ENCODE measurements around the gene CHST13. TPM values are rescaled to one million over a fixed set of nuclear protein-coding genes. Genes with fewer than 3 reads are reported as not detected.

CHST13 gene
- total and polyA plus RNA-seq, 12 donors = 0.22 to 3.0 (median 0.67) TPM; not detected in 1

GRCh38 chr3:126556637-126557414, 32.9 kb downstream of the CHST13 start:
- Histone ChIP-seq H3K9me3 (replicated peaks in 1 of 3) (no peaks in the 10 kb centered on the region), H3K4me1 (replicated peaks in 1 of 2) (no peaks in the 10 kb centered on the region), H3K27me3 (no peaks in the 10 kb centered on the region), H3K36me3 (replicated peaks in 1 of 2) (no peaks in the 10 kb centered on the region), H3K27ac (no peak overlapping the region), H3K4me3 (no peak overlapping the region)
- peak in 1 of 7 donors; percentile 7 for DNase-seq
- 86 to 90% (median 89%) methylated on average over 5 to 8 of the region's 8 CpGs for WGBS, 4 donors
- TF ChIP-seq CTCF (IDR thresholded peaks at IDR 0.05) (no peak), POLR2A (IDR thresholded peaks at IDR 0.05) (no peak)
- intact Hi-C loops (cut with DNase I) = no loop called here

- no peaks in the 10 kb centered on the region for H3K9me3 ChIP-seq (replicated peaks in 1 of 3)
- no peak overlapping the region for H3K4me3 ChIP-seq
- no peak overlapping the region for H3K27ac ChIP-seq
- TF ChIP-seq POLR2A (IDR thresholded peaks at IDR 0.05) = no peak
- no peak for TF ChIP-seq CTCF (IDR thresholded peaks at IDR 0.05)
- no peaks in the 10 kb centered on the region for H3K36me3 ChIP-seq (replicated peaks in 1 of 2)
- no peaks in the 10 kb centered on the region for H3K27me3 ChIP-seq
- DNase-seq = peak in 2 of 7 donors; percentile 10 to 37
- 88 to 100% (median 93%) methylated on average over 2 to 11 of the region's 11 CpGs for WGBS, 4 donors
- no peaks in the 10 kb centered on the region for H3K4me1 ChIP-seq (replicated peaks in 1 of 2)
- intact Hi-C loops (cut with DNase I) = no loop called here
Observed at GRCh38 chr3:126557415-126557745, 33.4 kb downstream of the CHST13 start.

- Histone ChIP-seq H3K9me3 (replicated peaks in 1 of 3) (no peaks in the 10 kb centered on the region), H3K4me1 (replicated peaks in 1 of 2) (no peaks in the 10 kb centered on the region), H3K36me3 (replicated peaks in 1 of 2) (no peaks in the 10 kb centered on the region), H3K4me3 (no peak overlapping the region), H3K27ac (no peak overlapping the region), H3K27me3 (no peaks in the 10 kb centered on the region)
- 48 to 78% (median 71%) methylated on average over 3 to 6 of the region's 6 CpGs for WGBS, 4 donors
- peak in 2 of 7 donors; percentile 8 to 9 for DNase-seq
- TF ChIP-seq CTCF (IDR thresholded peaks at IDR 0.05) = no peak
- intact Hi-C loops (cut with DNase I) = no loop called here
Observed at GRCh38 chr3:126557761-126558160, 33.8 kb downstream of the CHST13 start.

- WGBS, 4 donors = 70 to 76% (median 72%) methylated on average over 4 to 9 of the region's 9 CpGs
- Histone ChIP-seq H3K4me1 (replicated peaks in 1 of 2) (no peaks in the 10 kb centered on the region), H3K4me3 (no peak within 1 kb of the TSS), H3K27ac (no peak within 1 kb of the TSS), H3K9me3 (replicated peaks in 1 of 3) (no peaks in the 10 kb centered on the region), H3K36me3 (replicated peaks in 1 of 2) (no peaks in the 10 kb centered on the region), H3K27me3 (no peaks in the 10 kb centered on the region)
- TF ChIP-seq POLR2A (IDR thresholded peaks at IDR 0.05) = no peak
- no peak for TF ChIP-seq CTCF (IDR thresholded peaks at IDR 0.05)
- peak in 2 of 7 donors; percentile 8 to 27 for DNase-seq
- intact Hi-C loops (cut with DNase I) = no loop called here
Observed at GRCh38 chr3:126558336-126559071, 34.5 kb downstream of the CHST13 start, which contains the start of gene C3orf22. Gene C3orf22 (minus strand): TSS chr3:126558932. CDS start chr3:126553390, 5,542 bp downstream.

Data from adrenal gland (tissue), 12 donors.